Measurements from ENCODE around the gene GABRR1. TPM values are rescaled to one million over a fixed set of nuclear protein-coding genes. Genes with fewer than 3 reads are reported as not detected.

Gene GABRR1
- total RNA-seq, 2 experiments from 2014 or later = not detected

- Histone ChIP-seq H2AFZ (ENCODE audit: low read length) (no peak overlapping the region), H3K27ac (ENCODE audit: low read depth, low read length, poor library complexity, severe bottlenecking) (no peak overlapping the region), H3K9me2 (ENCODE audit: insufficient read depth, low read length) (no peaks in the 10 kb centered on the region), H3K36me3 (ENCODE audit: insufficient read depth, low read length) (no peaks in the 10 kb centered on the region), H3K4me1 (ENCODE audit: insufficient read depth, low read length, poor library complexity, severe bottlenecking) (no peaks in the 10 kb centered on the region), H3K4me3 (ENCODE audit: low read depth, low read length, poor library complexity, severe bottlenecking) (no peak overlapping the region), H3K79me2 (ENCODE audit: insufficient read depth, low read depth, low read length) (no peaks in the 10 kb centered on the region), H3K4me2 (ENCODE audit: low read length) (no peak overlapping the region), H4K20me1 (ENCODE audit: insufficient read depth, low read length) (no peaks in the 10 kb centered on the region), H3K9me3 (ENCODE audit: low read length) (no peaks in the 10 kb centered on the region)
- TF ChIP-seq EZH2phosphoT487 (IDR thresholded peaks at IDR 0.05; ENCODE audit: borderline replicate concordance, low read depth, low read length) (no peak), CTCF (conservative IDR thresholded peaks at IDR 0.05; ENCODE audit: low read length) (no peak)
- intact Hi-C loops (cut with micrococcal nuclease; ENCODE audit: unreplicated experiment) = no loop called here
- no peak for DNase-seq (ENCODE audit: low spot score)
- ChIA-PET POLR2A (interaction anchor here (0.7 to 0.9 kb wide), 2 partner anchors 10 to 28 kb away, joined by 4 to 6 read pairs; no protein-coding TSS in a partner anchor), CTCF (ENCODE audit: unreplicated experiment) (no interaction called here)
- BruUV-seq (replicated peaks) = no TSS peak
These were observed 7.7 kb downstream of the GABRR1 start for GRCh38 chr6:89209457-89209856.

GRCh38 chr6:89208551-89208950 lies 8.6 kb downstream of the GABRR1 start:
- POLR2A ChIA-PET = interaction anchor here (0.5 to 0.6 kb wide), 3 partner anchors 14 to 396 kb away, joined by 3 read pairs; no protein-coding TSS in a partner anchor
- Histone ChIP-seq H3K9me2 (ENCODE audit: insufficient read depth, low read length) (no peaks in the 10 kb centered on the region), H3K9me3 (ENCODE audit: low read length) (no peaks in the 10 kb centered on the region), H2AFZ (ENCODE audit: low read length) (no peak overlapping the region), H4K20me1 (ENCODE audit: insufficient read depth, low read length) (no peaks in the 10 kb centered on the region), H3K79me2 (ENCODE audit: insufficient read depth, low read depth, low read length) (no peaks in the 10 kb centered on the region), H3K4me3 (ENCODE audit: low read depth, low read length, poor library complexity, severe bottlenecking) (no peak overlapping the region), H3K36me3 (ENCODE audit: insufficient read depth, low read length) (no peaks in the 10 kb centered on the region), H3K4me2 (ENCODE audit: low read length) (no peak overlapping the region), H3K4me1 (ENCODE audit: insufficient read depth, low read length, poor library complexity, severe bottlenecking) (no peaks in the 10 kb centered on the region), H3K27ac (ENCODE audit: low read depth, low read length, poor library complexity, severe bottlenecking) (no peak overlapping the region)
- BruUV-seq (replicated peaks) = no TSS peak
- intact Hi-C loops (cut with micrococcal nuclease; ENCODE audit: unreplicated experiment) = no loop called here
- no peak for TF ChIP-seq CTCF (conservative IDR thresholded peaks at IDR 0.05; ENCODE audit: low read length)
- TF ChIP-seq EZH2phosphoT487 (IDR thresholded peaks at IDR 0.05; ENCODE audit: borderline replicate concordance, low read depth, low read length) = no peak
- no peak for DNase-seq (ENCODE audit: low spot score)
- CTCF ChIA-PET (ENCODE audit: unreplicated experiment) = no interaction called here

GRCh38 chr6:89205819-89206218 lies 11.3 kb downstream of the GABRR1 start:
- no TSS peak for BruUV-seq (replicated peaks)
- H3K9me3 ChIP-seq (ENCODE audit: low read length) = no peaks in the 10 kb centered on the region
- H3K27ac ChIP-seq (ENCODE audit: low read depth, low read length, poor library complexity, severe bottlenecking) = no peak overlapping the region
- TF ChIP-seq CTCF (conservative IDR thresholded peaks at IDR 0.05; ENCODE audit: low read length) (no peak), EZH2phosphoT487 (IDR thresholded peaks at IDR 0.05; ENCODE audit: borderline replicate concordance, low read depth, low read length) (no peak)
- no peaks in the 10 kb centered on the region for H4K20me1 ChIP-seq (ENCODE audit: insufficient read depth, low read length)
- H3K4me3 ChIP-seq (ENCODE audit: low read depth, low read length, poor library complexity, severe bottlenecking) = no peak overlapping the region
- ChIA-PET CTCF (ENCODE audit: unreplicated experiment) (no interaction called here), POLR2A (interaction anchor here (1.0 kb wide), 1 partner anchor 12 kb away, joined by 3 read pairs; no protein-coding TSS in a partner anchor)
- H3K36me3 ChIP-seq (ENCODE audit: insufficient read depth, low read length) = no peaks in the 10 kb centered on the region
- H2AFZ ChIP-seq (ENCODE audit: low read length) = no peak overlapping the region
- H3K9me2 ChIP-seq (ENCODE audit: insufficient read depth, low read length) = no peaks in the 10 kb centered on the region
- intact Hi-C loops (cut with micrococcal nuclease; ENCODE audit: unreplicated experiment) = no loop called here
- H3K4me2 ChIP-seq (ENCODE audit: low read length) = no peak overlapping the region
- no peaks in the 10 kb centered on the region for H3K4me1 ChIP-seq (ENCODE audit: insufficient read depth, low read length, poor library complexity, severe bottlenecking)
- no peak for DNase-seq (ENCODE audit: low spot score)
- no peaks in the 10 kb centered on the region for H3K79me2 ChIP-seq (ENCODE audit: insufficient read depth, low read depth, low read length)

Measured in OCI-LY7 (cell line).